Panc1 (cell line): ENCODE data around the gene C21orf91.
"Not testable (repeated sequence)": the region's sequence is repeated elsewhere in the genome, so short reads cannot be mapped to it uniquely, and the experiment has no call there.

Source experiments
- CTCF ChIP-seq: fragments of 450-650 bp; IDR thresholded peaks from 2 replicates; pipeline ENCODE4 v1.5.1; 2017; ENCODE audit warnings: mild to moderate bottlenecking
- POLR2AphosphoS5 ChIP-seq: IDR thresholded peaks from 2 replicates; pipeline ENCODE4 v1.6.1; 2012; ENCODE audit warnings: mild to moderate bottlenecking, low read depth, low read length, moderate library complexity
- REST ChIP-seq, 2 experiments: IDR thresholded peaks; 2 replicates each; pipeline ENCODE4 v1.6.1; 2011 to 2012; ENCODE audit warnings: low read depth in 2 of 2, control low read depth in 1 of 2, low read length in 1 of 2, mild to moderate bottlenecking in 1 of 2, moderate library complexity in 1 of 2; ENCODE audit not compliant: insufficient read depth in 1 of 2
- SIN3A ChIP-seq: IDR thresholded peaks from 2 replicates; pipeline ENCODE4 v1.6.1; 2012; ENCODE audit warnings: low read depth, mild to moderate bottlenecking, low read length, moderate library complexity, borderline replicate concordance; ENCODE audit not compliant: insufficient read depth
- TCF7L2 ChIP-seq: IDR thresholded peaks from 2 replicates; pipeline ENCODE4 v1.6.1; 2011; ENCODE audit warnings: mild to moderate bottlenecking, low read depth, low read length, inconsistent platforms

GRCh38 chr21:17775021-17775420, 44.1 kb downstream of the C21orf91 start:
- not testable (repeated sequence) for TF ChIP-seq CTCF; POLR2AphosphoS5; TCF7L2; REST (IDR thresholded peaks at IDR 0.05; ENCODE audit: insufficient read depth in 1 of 2, low read depth in 2 of 2, low read length in 1 of 2); SIN3A
